ENCODE measurements around the gene WNT8B.
A peak's percentile ranks its signal among the peaks of the same experiment; 100 is the strongest.

Gene WNT8B

DNA sequence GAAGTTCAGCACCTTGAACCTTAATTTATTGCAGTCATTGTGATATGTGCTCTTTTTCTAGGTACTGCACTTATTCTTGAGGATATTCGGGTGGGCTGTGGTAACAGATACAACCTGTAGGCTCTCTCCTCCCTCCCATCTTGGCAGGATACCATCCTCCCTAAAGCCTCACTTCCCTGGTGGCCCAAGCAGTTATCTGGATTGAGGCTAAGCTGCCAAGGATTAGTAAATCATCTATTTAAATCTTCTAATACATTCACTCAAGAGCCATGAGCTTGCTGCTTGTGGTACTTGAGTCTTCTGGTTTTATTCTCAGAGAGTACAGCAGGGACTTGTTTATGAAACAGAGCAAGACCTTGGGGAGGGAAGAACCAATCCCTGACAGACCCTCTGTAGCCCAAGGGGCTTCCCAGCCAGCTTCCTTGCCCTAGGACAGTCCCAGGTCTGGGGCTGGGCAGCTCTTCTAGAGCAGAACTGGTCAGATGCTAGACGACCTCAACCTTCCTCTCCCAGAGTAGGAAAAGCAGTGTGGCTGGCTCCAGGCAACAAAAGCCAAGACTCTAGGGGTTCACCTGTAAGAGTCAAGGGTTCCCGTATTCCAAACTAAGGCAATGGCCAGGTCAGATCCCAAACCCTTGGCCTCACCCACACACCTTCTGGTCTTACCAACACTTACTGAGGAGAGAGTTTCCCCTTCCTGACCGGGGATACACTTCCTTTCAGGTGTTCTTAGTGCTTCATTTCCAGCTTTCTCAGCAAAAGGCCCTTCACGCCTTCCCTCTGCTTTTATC lies 21.3 kb downstream of the WNT8B start:
- ATAC-seq = no peak

DNA sequence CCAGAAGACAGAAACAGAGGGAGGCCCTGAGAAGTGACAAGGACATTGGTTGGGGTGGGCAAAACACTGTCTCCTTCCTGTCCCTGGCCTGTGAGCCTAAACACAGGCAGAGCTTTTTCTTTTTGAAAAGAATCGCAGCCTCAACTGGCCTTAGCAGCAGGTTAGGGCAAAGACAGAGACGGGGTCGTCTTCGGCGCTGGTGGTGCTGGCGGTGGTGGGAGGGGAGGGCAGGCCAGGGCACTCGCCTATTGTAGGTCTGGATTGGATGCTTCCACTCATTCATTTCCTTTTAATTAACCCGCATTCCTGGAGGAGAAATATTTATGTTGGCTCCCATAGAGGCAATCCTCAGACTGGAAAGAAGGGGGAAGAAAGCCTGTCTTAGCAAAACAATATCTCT lies 22.6 kb downstream of the WNT8B start:
- no peak for ATAC-seq

DNA sequence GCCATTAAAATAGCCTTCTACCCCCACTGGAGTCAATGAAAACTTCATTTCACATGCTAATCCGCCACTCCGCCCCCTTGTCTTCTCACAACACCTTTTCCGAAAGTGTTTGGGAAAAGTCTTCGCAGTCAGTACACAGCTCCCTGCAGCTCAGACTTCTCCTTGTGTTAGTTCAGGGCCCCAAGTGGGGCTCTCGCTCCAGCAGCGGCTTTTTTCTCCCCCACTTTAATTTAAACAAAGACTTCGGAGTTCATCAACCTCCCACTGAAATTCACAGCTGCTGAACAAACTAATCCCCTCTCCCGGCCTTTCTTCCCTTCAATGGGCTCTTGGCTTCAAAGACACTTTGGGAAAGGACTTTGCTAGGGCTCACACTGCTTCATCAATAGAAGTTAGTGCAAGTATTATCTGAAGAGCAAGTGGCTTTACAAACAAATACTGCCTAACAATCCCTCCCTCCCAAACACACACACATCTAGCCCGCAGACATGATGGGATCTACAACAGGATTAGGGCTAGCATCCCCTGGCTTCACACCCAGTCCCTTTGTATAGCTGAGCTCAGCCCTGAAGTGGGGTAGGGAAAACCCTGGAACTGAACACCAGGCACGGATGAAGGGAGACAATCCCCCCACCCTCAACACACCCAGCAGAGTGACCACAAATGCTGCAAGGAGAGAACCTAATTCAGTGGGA lies 23.1 kb downstream of the WNT8B start:
- no peak for ATAC-seq

DNA sequence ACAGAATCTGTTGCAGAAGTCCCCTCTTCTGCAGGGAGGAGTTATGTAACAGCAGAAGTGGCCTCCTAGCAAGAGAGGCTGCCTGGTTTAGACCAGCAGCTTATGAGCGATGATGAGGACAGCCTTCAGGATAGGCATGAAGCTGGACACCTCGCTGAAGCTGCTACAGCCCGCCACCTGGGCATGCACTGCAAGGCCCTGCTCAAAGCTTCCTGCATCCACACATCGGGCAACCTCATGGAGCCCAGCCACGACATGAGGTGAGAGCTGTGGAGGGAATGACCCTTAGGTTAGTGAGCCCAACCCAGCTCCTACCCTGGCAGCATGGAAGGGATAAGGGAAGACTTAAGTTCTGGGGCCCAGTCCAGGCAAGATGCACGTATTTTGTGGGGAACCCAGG lies 24.7 kb downstream of the WNT8B start:
- ATAC-seq = no peak

DNA sequence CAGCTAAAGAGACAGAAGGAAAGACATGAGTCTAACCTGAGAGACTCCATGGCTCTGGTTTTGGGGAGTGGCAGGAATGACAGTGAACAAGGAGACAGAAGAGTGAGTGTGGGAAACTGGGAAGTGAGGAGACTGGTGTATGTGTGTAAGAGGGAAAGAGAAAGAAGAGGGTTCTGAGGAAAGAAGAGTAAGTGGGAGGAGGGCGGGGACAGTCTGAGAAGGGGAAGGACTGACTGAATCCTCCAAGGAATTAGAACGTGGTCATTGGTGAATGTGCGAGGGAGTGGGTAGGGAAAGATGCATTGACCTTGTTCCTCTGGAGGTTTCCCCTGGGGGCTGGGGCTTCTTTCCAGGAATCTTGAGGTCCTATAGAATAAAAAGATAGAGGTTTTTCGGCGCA lies 26.6 kb downstream of the WNT8B start:
- ATAC-seq = no peak

DNA sequence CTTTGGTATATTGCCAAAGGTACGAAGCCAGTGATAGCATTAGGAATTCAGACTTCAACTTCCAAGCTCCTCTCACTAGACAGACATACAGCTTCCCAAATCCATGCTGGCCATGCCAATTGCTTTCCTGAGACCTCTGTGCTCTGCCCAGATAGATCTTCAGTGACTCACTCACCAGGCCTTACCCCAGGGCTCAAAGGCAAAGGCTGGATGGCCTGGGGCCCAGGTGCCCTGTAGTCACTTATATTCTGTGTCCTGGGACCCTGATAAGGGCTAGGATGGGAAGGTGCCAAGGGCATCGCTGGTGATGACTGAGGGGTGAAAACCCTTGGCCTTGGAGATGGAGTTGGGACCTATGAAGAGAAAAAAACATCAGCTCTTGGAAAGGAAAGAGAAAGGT lies 27.7 kb downstream of the WNT8B start:
- ATAC-seq = no peak

DNA sequence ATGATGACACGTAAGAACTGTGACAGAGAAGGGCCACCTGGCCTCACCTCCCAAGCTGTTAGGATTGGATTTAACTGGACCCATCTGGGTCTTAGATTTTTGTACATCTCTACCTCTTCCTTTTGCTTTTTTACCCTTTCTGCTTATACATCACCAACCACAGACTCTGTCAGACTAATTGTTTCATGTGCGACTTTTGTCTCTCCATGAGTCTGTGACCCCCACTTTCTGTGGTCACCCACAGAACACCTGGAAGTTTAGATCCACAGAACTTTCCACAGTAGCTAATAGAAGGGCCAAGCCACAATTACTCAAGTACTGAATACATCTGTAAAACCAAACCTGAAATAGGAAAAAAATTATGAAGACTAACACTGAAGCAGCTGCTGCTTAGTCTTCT lies 33.8 kb downstream of the WNT8B start:
- ATAC-seq = no peak

DNA sequence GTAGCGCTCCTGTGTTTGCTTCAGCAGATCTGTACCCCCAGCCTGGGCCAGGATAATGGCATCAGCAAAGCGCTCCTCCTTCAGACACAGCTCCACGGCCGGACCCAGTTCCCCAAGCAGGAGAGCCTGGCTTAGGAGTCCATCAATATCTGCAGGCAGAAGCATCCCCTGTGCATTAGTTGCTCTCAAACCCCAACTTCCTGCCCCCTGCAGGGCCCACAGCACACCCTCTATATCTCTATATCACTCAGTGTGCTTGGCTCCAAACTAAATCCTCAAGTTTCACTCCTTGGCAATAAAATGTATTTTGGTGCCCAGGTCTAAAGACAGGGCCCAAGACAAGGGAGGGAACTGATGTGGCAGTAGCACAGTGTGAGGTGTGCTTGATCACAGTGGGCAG lies 35.2 kb downstream of the WNT8B start:
- no peak for ATAC-seq

DNA sequence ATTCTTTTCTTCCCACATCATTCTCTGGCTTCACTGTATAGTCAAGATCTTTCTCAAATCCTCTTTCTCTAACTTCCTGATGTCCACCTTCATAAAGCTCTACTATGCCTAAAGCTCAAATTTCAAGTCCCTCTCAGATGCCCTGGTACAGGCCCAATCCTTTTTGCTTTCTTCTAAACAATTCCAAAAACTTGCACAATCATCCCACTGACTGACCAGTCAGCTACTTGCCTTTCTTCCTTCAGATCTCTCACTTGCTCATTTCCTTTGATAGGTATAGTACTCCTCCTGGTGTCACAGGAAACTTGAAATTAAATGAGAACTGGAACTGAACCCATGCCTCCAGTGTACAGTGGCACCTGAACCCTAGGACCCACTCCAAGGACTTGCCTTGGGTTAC lies 38.6 kb downstream of the WNT8B start:
- no peak for ATAC-seq

DNA sequence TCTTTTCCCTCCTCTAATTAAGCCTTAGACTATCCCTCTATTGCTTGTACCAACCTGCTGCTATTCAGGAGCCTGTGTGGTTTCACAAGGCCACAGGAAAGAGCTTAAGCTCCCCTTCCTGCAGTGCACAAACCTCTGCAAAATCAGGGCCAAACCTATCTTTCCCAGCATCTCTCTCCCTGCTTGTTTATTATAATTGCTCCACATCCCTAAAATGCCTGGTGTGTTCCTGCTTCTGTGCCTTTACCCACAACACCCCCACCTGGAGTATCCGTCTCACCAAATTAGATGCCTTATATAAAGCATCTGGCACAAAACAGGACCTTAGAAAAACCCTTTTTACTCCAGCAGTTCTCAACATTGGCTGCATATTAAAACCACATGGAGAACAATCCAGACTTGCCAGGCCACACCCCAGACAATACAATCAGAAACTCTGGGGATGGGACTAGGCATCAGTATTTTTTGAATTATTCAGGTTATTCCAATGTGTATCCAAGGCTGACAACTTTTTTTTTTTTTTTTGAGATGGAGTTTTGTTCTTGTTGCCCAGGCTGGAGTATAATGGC lies 40.2 kb downstream of the WNT8B start:
- ATAC-seq = no peak

DNA sequence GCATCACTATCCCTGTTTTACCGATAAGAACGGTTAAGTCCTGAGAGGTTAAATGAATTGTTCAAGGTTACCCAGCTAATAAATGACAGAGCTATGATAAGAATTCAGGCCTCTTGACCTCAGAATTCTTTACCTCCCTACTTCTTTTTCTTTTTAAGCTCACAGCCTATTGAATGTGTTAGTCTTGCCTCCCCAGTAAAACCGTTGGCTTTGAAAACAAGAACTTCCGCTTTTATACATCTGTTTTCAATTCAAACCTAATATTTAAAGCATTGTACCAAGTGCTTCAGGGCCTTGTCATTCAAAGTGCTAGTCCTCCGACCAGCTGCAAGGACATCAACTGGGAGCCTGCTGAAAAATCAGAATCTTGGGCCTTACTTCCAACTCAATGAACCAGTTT lies 41.3 kb downstream of the WNT8B start:
- ATAC-seq = no peak

DNA sequence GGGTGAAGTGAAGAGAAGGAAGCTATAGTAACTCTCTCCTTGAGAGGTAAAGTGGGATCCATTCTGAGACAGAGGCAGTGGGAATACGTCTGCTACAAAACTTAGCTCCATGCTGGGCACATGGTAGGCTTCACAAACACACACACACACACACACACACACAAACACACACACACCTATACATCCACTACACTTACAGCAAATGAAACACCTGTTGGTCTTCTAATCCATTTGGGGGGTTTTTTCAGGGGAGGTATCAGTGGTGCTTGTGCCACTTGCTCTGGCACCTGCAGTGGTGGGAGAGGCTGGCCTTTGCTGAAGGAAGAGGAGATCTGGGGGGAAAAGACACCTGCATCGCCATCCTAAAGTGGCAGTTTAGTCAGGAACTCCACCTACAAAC lies 42.4 kb downstream of the WNT8B start:
- ATAC-seq = no peak

DNA sequence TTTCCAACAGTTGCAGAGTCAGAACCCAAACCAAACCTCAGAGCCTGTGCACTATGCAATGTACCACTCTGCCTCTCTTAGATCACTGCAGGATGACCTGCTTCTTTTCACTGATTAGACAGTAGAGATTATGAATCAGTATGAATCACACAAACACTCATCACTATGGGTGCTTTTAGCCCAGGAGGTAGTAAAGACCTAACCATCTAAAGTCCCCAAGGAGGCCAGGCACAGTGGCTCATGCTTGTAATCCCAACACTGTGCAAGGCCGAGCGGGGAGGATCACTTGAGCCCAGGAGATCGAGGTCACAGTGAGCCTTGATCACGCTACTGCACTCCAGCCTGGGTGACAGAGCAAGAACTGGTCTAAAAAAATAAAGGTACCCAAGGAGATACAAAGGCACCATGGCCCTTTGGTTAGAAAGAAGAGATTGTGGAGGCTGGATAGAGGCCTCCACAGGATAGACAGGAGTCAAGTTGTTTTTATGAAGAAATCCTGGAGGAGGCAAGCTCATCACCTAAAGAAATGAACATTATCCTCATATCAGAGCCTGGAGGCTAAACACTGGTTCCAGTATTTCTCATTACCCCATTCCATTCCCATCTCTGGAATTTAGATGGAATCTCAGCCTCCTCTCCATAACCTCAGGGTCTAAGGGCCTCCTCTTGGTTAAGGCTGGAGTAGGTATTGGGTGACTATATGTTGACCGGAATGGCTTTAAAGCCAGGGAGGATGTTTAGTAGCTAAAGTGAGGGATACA lies 44.0 kb downstream of the WNT8B start:
- ATAC-seq = peak; percentile 73 to 75

DNA sequence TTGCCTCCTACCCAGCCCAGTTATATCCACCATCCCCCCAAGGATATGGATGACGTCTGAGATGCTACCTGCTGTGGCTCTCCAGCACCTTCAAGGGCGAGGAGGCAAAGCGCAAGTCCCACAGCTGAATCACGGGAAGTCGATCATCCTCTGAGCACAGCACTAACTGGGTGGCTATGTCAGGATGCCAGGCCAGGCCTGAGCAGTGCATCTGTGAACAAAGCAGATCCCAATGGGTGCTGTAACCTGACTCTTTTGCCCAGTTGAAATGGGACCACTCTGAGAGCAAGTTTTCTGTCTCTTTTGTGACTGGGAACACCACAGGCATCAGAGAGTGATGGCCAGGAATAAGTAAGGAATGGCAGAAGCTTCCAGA lies 44.5 kb downstream of the WNT8B start:
- ATAC-seq = no peak

DNA sequence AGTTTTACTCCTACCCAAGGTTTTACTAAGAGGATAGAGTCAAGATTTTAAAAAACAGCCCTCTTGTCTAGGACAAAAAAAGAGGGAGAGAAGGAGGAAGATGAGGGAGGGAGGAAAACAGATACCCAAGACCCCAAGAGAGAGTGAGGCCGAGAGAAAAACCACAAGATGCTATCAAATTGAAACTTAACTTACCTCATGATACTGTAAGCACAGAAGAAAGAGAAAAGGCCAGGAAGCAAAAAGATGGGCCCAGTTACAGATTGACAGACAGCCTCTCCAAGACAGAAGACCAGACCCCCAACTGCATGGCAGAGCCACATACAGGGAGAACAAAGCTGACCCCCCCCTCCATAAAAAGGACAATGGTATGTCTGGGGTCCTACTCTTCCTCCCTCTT lies 45.5 kb downstream of the WNT8B start:
- ATAC-seq = no peak

DNA sequence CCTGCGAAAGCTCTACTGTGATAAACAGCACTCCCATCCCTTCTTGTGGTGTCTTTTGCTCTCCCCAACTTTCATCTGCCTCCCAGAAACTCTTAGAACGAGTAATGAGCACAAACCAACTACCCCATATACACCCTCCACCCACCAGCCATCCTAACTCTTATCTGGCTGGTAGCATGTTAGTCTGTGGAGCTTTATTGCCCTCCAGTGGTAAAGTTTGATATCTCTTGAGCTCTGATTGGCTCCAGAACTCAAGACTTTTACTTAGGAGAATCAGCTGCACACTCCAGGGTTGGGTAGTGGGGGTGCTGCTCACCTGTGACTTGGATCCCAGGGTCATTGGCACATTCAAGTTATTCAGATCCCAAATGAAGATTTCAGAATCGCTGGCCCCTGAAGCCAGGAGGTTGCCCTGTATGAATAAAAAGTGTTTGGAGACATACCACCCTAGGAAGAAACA lies 45.9 kb downstream of the WNT8B start:
- peak; percentile 44 to 47 for ATAC-seq

DNA sequence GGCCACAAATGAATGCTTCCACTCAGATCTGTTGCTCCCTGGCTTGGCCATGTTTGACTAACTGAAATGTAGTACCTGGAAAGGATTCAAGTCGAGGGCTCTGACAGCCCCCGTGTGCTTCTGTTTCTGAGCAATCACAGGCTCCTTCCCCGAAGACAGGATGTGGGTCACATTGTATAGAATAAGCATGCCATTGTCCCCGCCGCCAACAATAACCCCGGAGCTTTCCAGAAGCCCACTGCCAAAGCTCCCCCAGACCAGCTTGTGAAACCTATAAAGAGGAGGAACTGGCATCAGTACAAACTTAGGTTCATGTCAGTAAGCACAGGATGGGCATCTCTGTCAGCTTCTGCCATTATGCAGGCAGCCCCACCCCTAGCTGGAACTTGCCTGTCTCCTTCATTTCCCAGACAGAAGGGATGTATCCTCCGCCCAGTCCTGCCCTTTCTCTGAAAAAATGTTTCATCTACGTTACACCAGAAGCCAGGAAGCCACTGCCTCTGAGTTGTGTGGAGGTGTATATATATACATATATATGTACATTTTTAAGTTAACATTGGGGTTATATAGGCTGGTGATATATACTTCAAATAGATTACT lies 46.5 kb downstream of the WNT8B start:
- ATAC-seq = peak; percentile 28 to 40

DNA sequence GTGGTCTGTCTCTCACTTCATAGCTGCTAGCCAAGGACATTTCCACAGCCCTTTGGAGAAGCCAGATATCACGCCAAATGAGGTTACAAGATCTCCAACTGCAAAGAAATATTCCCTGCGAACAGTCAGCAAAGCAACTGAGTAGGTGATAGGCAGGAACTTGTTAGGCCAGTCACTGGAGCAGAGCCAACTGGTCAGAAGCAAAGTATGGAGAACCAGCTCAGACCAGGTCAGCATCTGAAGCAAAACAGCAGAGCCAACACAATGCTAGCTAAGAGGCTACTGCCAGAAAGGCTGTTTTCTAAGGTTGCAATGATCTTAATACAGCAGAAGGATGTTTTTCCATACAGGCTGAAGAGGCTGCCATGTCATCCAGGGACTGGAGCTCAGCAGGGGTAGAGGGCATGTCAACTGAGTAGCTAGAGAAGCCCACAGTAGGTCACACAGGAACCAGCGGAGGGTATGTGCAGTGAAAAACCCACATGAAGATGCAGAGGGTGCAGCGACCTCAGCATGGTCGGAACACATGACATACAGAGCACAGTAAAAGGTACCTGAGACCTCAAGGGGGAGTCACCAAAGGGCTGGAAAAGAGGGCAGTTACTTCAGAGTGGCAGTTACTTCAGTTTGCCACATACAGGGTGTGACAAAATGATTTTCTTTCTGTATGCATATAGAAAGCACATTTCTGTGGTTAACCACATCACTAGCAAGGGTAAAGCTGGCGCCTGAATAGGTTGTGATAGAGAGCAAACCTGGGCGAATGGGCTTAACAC lies 47.9 kb downstream of the WNT8B start:
- ATAC-seq = peak; percentile 75 to 80

DNA sequence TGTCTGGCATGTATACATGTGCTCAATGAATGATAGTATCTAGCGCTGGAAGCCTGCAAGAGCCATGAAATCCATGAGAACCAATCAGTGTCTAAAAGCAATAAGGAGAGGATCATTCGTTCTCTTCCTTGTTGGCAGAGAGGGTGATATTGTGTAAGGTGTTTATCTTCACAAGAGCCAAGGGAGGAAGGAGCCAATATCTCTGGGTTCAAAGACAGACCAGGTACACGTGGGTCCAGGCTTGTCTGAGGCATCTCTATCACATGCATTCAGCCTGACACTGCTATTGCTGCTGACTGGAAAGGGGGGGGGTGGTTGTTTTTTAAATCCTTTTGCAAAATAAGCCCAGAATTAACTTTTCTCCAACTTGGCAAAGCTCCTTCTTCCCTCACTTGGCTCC lies 52.8 kb downstream of the WNT8B start:
- ATAC-seq = no peak

DNA sequence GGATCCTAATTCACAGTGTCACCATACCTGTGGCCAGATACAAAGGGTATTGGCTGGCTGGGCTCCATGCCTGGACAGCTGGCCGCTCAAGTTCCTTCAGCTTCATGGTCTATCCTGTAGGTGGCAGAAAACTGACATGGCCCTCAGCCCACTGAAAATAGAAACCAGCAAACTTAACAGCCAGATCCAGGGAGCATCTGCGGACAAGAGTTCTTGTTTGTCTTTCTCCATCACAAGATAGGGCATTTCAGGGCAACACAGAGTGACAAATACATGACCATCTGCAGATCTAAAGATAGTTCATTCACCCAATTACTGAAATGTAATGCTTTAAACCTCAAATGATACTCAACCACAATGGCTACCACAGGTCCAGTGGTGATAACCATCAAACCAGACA lies 54.0 kb downstream of the WNT8B start:
- no peak for ATAC-seq

DNA sequence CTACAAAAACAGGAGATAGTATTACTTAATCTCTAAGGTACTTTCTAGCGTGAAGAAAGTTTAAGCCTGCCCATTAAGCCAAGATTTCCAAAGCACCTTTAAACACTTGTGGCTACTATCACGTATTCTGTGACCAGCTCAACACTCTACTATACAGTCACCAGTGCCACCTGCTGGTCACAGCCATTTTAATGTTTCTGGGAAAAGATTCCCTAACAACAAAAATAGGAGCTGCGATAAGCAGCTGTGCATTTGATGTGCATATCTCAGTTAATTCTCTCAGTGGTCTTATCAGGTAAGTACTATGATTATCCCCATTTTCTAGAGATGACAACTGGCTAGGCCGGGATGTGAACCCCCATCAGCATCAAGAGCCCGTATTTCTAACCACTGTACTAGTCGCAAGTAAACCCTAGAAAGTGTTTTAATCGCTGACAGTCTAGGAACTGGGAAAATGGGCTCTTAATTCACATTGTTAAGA lies 56.0 kb downstream of the WNT8B start:
- ATAC-seq = peak; percentile 64 to 75

All from activated CD4-positive, CD25-positive, alpha-beta regulatory T cell treated with anti-CD3 and anti-CD28 coated beads, Interleukin-2, amount 50 U/mL, for 24 hours (primary cell).